ENCODE measurements around the gene RMND5B. TPM values are rescaled to one million over a fixed set of nuclear protein-coding genes. Genes with fewer than 3 reads are reported as not detected.

Gene RMND5B
- total RNA-seq, 4 donors from 2014 or later, result 32.9 to 49.3 (median 48.2) TPM

GRCh38 chr5:178170455-178170854 is 39.6 kb downstream of the RMND5B start:
- no peak overlapping the region for H3K27ac ChIP-seq
- H3K4me1 ChIP-seq, result no peaks in the 10 kb centered on the region

GRCh38 chr5:178174456-178174855 is 43.6 kb downstream of the RMND5B start:
- H3K27ac ChIP-seq, result no peak overlapping the region
- H3K36me3 ChIP-seq, result no peaks in the 10 kb centered on the region
- no peaks in the 10 kb centered on the region for H3K4me1 ChIP-seq
- TF ChIP-seq POLR2A (IDR thresholded peaks at IDR 0.05) (no peak), CTCF (IDR thresholded peaks at IDR 0.05) (no peak)
- H3K27me3 ChIP-seq, result no peaks in the 10 kb centered on the region
- DNase-seq, result no peak
- intact Hi-C loops (cut with DNase I), result no loop called here
- 91 to 93% methylated on average over 3 of the region's 3 CpGs for WGBS, 2 donors
- no peak overlapping the region for H3K4me3 ChIP-seq (replicated peaks in 1 of 3)
- no peaks in the 10 kb centered on the region for H3K9me3 ChIP-seq

More at GRCh38 chr5:178170455-178170854, 39.6 kb downstream of the RMND5B start:
- Histone ChIP-seq H3K4me3 (replicated peaks in 1 of 3) (no peak overlapping the region), H3K27me3 (no peaks in the 10 kb centered on the region), H3K9me3 (no peaks in the 10 kb centered on the region), H3K36me3 (no peaks in the 10 kb centered on the region)
- 71 to 77% methylated on average over 2 of the region's 2 CpGs for WGBS, 2 donors
- no peak for DNase-seq
- intact Hi-C loops (cut with DNase I), result no loop called here
- TF ChIP-seq CTCF (IDR thresholded peaks at IDR 0.05) (no peak), POLR2A (IDR thresholded peaks at IDR 0.05) (no peak)

- intact Hi-C loops (cut with DNase I), result no loop called here
- no peak for DNase-seq
- 79 to 88% methylated on average over 6 of the region's 6 CpGs for WGBS, 2 donors
- no peak overlapping the region for H3K4me3 ChIP-seq (replicated peaks in 1 of 3)
- H3K36me3 ChIP-seq, result no peaks in the 10 kb centered on the region
- no peaks in the 10 kb centered on the region for H3K9me3 ChIP-seq
- no peak for TF ChIP-seq POLR2A (IDR thresholded peaks at IDR 0.05)
- no peak for TF ChIP-seq CTCF (IDR thresholded peaks at IDR 0.05)
- no peak overlapping the region for H3K27ac ChIP-seq
- no peaks in the 10 kb centered on the region for H3K27me3 ChIP-seq
- no peaks in the 10 kb centered on the region for H3K4me1 ChIP-seq
Measured at GRCh38 chr5:178176791-178177190, 46.0 kb downstream of the RMND5B start.

- TF ChIP-seq CTCF (IDR thresholded peaks at IDR 0.05) (no peak), POLR2A (IDR thresholded peaks at IDR 0.05) (no peak)
- intact Hi-C loops (cut with DNase I), result no loop called here
- H3K4me1 ChIP-seq, result no peaks in the 10 kb centered on the region
- no peak for DNase-seq
- no peak overlapping the region for H3K27ac ChIP-seq
- no peaks in the 10 kb centered on the region for H3K36me3 ChIP-seq
- WGBS, 2 donors, result 81 to 91% methylated on average over 8 of the region's 8 CpGs
- H3K27me3 ChIP-seq, result no peaks in the 10 kb centered on the region
- no peaks in the 10 kb centered on the region for H3K9me3 ChIP-seq
- no peak overlapping the region for H3K4me3 ChIP-seq (replicated peaks in 1 of 3)
Measured at GRCh38 chr5:178177569-178177968, 46.8 kb downstream of the RMND5B start.

- intact Hi-C loops (cut with DNase I), result no loop called here
Measured at GRCh38 chr5:178180141-178180863, 49.5 kb downstream of the RMND5B start.

More at GRCh38 chr5:178180141-178180863, 49.5 kb downstream of the RMND5B start:
- DNase-seq, result no peak
- no peak overlapping the region for H3K4me3 ChIP-seq (replicated peaks in 1 of 3)
- H3K36me3 ChIP-seq, result no peaks in the 10 kb centered on the region
- no peaks in the 10 kb centered on the region for H3K4me1 ChIP-seq
- no peak for TF ChIP-seq POLR2A (IDR thresholded peaks at IDR 0.05)
- WGBS, 2 donors, result 35 to 39% methylated on average over 8 to 9 of the region's 9 CpGs
- H3K27ac ChIP-seq, result no peak overlapping the region
- H3K27me3 ChIP-seq, result no peaks in the 10 kb centered on the region
- no peaks in the 10 kb centered on the region for H3K9me3 ChIP-seq
